GM19193 (cell line): Measurements from ENCODE around the gene LPO.

Experiments used
- POLR2A ChIP-seq: IDR thresholded peaks from 4 replicates; pipeline ENCODE4 v1.6.1; 2011; ENCODE audit not compliant: insufficient read depth, insufficient read length; ENCODE audit errors: extremely low read depth

LPO gene

GRCh38 chr17:58277802-58278595 is 39.6 kb downstream of the LPO start:
- no peak for TF ChIP-seq POLR2A

- no peak for TF ChIP-seq POLR2A
These were observed 40.3 kb downstream of the LPO start for GRCh38 chr17:58278661-58279015.

- TF ChIP-seq POLR2A, result no peak
These were observed 40.8 kb downstream of the LPO start for GRCh38 chr17:58279016-58279711.

- TF ChIP-seq POLR2A, result no peak
These were observed 41.5 kb downstream of the LPO start for GRCh38 chr17:58279736-58280479.

- no peak for TF ChIP-seq POLR2A
These were observed 42.3 kb downstream of the LPO start, which contains the start of gene MPO for GRCh38 chr17:58280480-58281217. Gene MPO, minus strand, starts transcription at chr17:58280935. Its CDS starts 177 bp downstream, at chr17:58280758.

GRCh38 chr17:58281511-58282011 is 43.2 kb downstream of the LPO start:
- TF ChIP-seq POLR2A, result no peak

GRCh38 chr17:58282442-58282841 is 44.1 kb downstream of the LPO start:
- TF ChIP-seq POLR2A, result no peak

- TF ChIP-seq POLR2A, result no peak
These were observed 45.6 kb downstream of the LPO start for GRCh38 chr17:58283674-58284612.

GRCh38 chr17:58284613-58285421 is 46.4 kb downstream of the LPO start:
- no peak for TF ChIP-seq POLR2A

- TF ChIP-seq POLR2A, result no peak
These were observed 47.0 kb downstream of the LPO start for GRCh38 chr17:58285422-58285810.

GRCh38 chr17:58289869-58290268 is 51.5 kb downstream of the LPO start:
- TF ChIP-seq POLR2A, result no peak

GRCh38 chr17:58291246-58291645 is 52.9 kb downstream of the LPO start:
- no peak for TF ChIP-seq POLR2A

- no peak for TF ChIP-seq POLR2A
These were observed 55.6 kb downstream of the LPO start for GRCh38 chr17:58294034-58294433.
